Hematopoietic multipotent progenitor cell treated with erythropoietin and hydrocortisone succinate and interleukin-3 and kit ligand, for 15 days (in vitro differentiated cells): ENCODE measurements around the gene KNG1.
"Not testable (repeated sequence)": the region's sequence is repeated elsewhere in the genome, so short reads cannot be mapped to it uniquely, and the experiment has no call there.

Source experiments
- DNase-seq: peaks from one replicate; pipeline ENCODE4 v3.0.0-alpha.2; 2015; ENCODE audit warnings: low spot score

KNG1 gene

GRCh38 chr3:186717039-186717457, at the start of gene KNG1:
TSS of gene KNG1 (plus strand) at chr3:186717359. CDS start at chr3:186717543, 184 bp downstream.
- DNase-seq: no peak

DNA sequence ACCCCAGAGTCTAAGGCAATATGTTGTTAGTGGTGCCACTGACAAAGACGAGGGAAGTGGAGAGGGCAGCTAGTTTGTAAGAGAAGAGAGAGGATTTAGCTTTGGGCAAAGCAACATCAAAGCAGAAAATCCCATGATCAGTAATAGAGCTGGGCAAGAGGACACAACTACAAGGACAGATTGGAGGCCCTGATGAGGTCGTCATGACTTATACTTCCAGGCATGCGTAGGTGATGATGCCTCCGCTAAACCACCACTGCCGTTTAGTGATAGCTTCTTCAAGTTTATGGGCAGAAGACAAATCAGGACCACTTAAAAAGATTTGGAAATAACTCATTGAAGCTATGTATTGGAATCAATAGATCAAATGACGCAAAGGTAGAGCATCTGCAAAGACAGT, 48.7 kb upstream of the KNG1 start:
- no peak for DNase-seq

DNA sequence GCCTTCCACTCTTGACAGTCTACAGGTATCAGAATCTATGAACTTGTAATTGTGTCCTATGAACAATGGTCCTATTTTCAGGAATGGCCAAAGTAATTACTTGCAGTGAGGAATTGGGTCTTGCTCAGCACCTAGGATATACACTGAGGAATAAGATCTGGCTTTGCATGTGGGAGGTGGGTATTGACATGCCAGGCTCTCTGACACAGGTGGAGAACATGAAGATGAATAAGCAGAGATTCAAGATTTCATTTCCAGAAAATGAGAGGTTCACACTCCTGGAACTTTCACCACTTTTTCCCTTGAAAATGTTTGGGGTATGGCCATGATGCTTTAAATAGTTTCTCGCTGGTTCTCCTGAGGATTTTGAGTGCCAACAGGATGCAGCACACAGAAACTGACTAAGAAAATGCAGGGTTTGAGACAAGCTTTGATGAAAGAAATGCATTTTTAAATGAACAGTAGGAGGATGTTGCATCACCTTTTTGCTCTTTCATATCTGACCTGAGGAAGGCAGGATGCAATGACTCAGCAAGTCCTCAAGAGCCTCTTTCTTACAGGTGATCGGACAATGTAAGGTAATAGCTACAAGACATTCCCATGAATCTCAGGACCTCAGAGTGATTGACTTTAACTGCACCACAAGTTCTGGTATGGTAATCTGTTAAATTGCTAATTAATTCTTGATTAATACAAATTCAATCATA, 47.6 kb upstream of the KNG1 start:
- no peak for DNase-seq

DNA sequence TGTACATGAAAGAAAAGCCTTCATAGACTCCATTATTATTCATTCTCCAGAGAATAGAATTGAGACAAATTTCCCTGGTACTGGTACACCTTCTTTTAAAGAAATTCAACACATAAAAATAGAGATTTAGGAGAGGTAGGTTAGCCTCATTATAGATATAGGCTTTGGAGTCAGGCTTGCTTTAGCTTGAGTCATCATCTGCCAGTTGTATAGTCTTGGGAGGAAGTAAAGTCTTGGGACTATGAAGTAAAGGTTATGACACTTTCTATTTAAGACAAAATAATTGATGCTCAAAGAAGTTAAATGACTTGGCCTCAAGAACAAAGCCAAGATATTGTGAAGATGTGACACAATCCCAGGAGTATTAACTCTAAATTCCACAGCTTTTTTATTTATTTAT, 47.0 kb upstream of the KNG1 start:
- no peak for DNase-seq

GRCh38 chr3:186671051-186671450, 46.1 kb upstream of the KNG1 start:
- DNase-seq: no peak

GRCh38 chr3:186678604-186679003, 38.6 kb upstream of the KNG1 start:
- DNase-seq: no peak

DNA sequence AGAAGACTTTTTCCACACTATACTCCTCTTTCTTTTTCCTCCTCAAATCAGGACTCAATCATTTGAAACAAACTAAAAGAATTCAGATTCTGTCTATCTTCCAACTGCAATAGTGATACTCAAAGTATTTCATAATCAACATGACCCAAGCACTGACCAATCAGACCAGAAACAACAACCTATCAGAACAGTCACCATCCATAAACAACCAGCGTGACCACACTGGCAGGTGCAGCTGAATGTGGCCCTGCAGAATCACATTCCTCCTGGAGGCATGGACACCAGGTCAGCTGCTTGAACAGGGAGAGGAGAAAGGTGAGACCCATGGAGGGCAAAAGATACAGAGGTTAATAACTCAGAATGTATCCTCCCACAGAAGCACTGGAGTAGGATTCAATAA, 38.0 kb upstream of the KNG1 start:
- DNase-seq: no peak

- no peak for DNase-seq
Measured at GRCh38 chr3:186680869-186681268, 36.3 kb upstream of the KNG1 start.

GRCh38 chr3:186682812-186683211, 34.3 kb upstream of the KNG1 start:
- no peak for DNase-seq

GRCh38 chr3:186683979-186684378, 33.2 kb upstream of the KNG1 start:
- no peak for DNase-seq

GRCh38 chr3:186686475-186686874, 30.7 kb upstream of the KNG1 start:
- not testable (repeated sequence) for DNase-seq

DNA sequence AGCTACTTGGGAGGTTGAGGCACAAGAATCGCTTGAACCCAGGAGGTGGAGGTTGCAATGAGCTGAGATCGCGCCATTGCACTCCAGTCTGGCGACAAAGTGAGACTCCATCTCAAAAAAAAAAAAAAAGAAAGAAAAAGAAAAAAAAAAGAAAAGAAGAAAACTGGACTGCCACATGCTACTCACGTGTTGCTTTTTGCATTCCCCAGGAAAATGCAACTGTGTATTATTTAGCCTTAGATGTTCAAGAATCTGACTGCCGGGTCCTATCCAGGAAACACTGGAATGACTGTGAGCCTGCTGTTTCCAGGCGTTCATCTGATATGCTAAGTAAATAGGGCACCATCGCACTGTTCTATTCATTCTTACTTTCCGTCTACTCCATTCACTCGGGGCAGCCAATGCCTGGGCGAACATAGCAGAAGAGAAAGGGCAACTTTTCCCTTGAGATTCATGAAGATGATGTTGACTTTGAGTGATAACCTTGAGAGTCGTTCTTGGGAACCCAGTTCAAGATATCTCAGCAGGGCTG, 30.0 kb upstream of the KNG1 start:
- no peak for DNase-seq

DNA sequence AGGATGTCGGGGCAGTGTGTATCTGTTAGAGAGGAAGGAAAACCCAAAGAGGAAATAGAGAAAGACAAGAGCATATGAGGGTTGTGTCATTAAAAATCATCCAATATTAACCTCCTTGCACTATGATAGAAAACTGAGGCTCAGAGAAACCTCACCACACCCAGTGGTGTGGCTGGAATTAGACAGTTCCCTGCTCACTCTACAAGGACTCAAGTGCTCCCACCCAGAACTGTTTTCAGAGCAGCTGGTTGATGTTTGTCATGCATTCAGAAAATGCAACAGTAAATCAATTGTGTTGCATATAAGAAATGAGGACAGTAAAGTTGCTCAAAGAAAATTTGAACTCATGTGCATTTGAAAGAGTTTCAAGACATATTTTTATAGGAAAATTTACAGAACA, 26.9 kb upstream of the KNG1 start:
- not testable (repeated sequence) for DNase-seq

GRCh38 chr3:186691676-186692075, 25.5 kb upstream of the KNG1 start:
- DNase-seq: no peak

- no peak for DNase-seq
Measured at GRCh38 chr3:186693843-186694242, 23.3 kb upstream of the KNG1 start.

GRCh38 chr3:186694288-186695032, 22.7 kb upstream of the KNG1 start:
- no peak for DNase-seq

GRCh38 chr3:186696522-186696921, 20.6 kb upstream of the KNG1 start:
- no peak for DNase-seq

GRCh38 chr3:186697510-186697909, 19.6 kb upstream of the KNG1 start:
- DNase-seq: no peak

GRCh38 chr3:186700267-186700666, 16.9 kb upstream of the KNG1 start:
- DNase-seq: peak; percentile 55

GRCh38 chr3:186702451-186702850, 14.7 kb upstream of the KNG1 start:
- DNase-seq: not testable (repeated sequence)

DNA sequence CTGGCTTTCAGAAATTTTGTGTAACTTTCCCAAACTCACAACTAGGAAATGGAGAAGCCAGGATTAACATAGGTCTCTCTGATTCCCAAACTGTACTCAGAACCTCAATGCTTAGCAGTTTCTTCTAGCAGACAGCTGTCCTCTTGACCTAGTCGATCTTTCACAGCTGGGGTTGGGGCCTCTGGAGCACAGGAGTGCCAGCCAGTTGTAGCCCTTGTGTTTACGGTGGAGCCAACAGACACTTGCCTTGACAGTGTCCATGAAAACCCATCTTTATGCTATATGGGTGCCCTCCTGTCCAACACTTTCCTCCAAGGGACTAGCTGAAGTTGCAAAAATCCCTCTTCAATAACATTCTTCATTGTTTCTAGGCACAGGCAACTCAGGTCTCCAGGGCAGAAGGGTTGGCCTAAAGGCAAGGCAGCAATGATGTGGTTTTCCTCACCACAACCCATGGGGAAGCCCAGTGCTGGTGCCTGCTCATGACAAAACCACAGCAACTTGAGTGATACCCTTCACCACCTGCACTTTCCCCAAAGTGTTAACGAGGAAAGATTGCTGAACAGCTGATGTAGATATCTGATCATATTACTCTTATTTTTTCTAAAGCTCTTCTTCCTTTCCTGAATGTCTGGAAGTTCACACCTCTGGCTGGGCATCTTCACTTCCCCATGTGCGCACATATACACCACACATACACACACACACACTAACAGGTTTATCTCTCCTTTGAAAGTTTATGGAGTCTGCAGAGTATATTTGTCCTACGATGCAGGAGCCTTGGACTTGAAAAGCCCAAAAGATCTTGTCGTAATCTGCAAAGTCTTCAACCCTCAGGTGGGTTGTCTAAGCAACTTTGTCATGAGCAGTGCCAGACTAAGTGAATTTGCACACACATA, 11.0 kb upstream of the KNG1 start:
- DNase-seq: no peak

DNA sequence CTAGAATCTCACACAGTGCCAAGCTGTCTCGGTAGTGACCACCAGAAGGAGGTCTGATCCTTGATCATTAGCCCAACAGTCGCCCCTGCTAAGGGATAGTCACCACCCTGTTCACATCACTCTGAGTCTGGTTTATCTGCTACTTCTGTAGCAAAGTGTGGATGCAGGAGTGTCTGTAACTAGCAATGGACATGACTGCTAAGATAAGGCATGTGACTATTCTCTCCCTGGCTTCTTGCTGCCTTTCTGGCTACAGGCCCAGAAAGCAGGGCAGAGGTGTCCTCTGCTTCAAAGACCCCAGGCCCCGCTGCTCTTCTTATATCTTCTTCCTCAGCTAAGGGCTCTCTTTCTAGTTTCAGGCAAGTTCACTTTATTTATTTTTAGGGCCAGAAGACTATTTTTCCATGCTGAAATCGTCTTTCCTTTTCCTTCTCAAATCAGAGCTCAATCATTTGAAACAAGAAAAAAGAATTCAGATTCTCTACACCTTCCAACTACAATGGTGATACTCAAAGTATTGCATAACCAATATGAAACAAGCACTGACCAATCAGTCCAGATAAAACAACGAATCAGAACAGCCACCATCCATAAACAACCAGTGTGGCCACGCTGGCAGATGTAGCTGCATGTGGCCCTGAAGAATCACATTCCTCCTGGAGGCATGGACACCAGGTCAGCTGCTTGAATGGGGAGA, 8.0 kb upstream of the KNG1 start:
- DNase-seq: no peak
